Measurements from ENCODE around the gene SAPCD1. TPM values are rescaled to one million over a fixed set of nuclear protein-coding genes. Genes with fewer than 3 reads are reported as not detected.

Gene SAPCD1
- total RNA-seq, 2 experiments from 2014 or later: 13.1 to 18.1 TPM

GRCh38 chr6:31767096-31767645, 4.7 kb downstream of the SAPCD1 start:
- Mint-ChIP-seq H3K27me3 (no peaks in the 10 kb centered on the region), H3K4me3 (no peak overlapping the region), H3K9me3 (no peaks in the 10 kb centered on the region), H3K36me3 (peaks cover 25% of the 10 kb centered on the region), H3K4me1 (peaks cover 23% of the 10 kb centered on the region), H3K27ac (no peak overlapping the region)
- DNase-seq: no peak
- POLR2A ChIA-PET: interaction anchor here (0.7 kb wide), 1 partner anchor 28 kb away, joined by 4 read pairs; no protein-coding TSS in a partner anchor
- ATAC-seq (ENCODE audit: low read depth): no peak

- no peak overlapping the region for H3K4me3 Mint-ChIP-seq
- H3K9me3 Mint-ChIP-seq: no peaks in the 10 kb centered on the region
- peaks cover 23% of the 10 kb centered on the region for H3K36me3 Mint-ChIP-seq
- POLR2A ChIA-PET: interaction anchor here (4.9 kb wide), 1 partner anchor 31 kb away, joined by 57 read pairs; the partner anchor contains the start of genes CLIC1 and MSH5
- H3K27ac Mint-ChIP-seq: no peak overlapping the region
- no peaks in the 10 kb centered on the region for H3K27me3 Mint-ChIP-seq
- ATAC-seq (ENCODE audit: low read depth) (no peak), DNase-seq (no peak)
- peaks cover 27% of the 10 kb centered on the region for H3K4me1 Mint-ChIP-seq
Observed at GRCh38 chr6:31768363-31769257, 6.2 kb downstream of the SAPCD1 start.

DNA sequence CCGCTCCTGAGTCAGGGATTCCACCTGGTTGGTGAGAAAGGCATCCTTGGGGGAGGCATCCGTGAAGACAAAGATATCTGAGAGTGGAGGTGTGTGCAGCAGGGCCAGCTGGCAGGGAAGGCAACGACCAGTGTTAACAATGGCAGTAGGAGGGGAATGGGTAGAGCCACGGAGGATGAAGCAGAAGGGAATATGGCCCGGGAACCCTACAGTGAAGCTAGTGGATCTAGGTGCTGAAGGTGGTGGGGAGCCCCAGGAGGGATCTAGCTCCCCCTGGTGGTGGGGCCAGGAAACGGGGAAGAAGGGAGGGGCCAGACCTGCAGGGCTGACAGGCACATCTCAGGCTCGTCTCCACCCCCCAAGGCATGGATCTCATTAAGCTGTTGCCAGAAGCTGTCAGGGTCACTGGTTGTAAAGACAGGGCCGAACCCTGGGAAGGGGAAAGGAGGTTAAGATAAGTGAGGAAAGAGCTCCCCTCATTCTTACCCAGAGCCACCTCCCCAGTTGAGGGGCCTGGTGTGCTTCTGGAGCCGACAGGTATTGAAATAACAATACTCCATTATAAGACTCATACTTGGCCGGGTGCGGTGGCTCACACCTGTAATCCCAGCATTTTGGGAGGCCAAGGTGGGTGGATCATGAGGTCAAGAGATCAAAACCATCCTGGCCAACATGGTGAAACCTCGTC, 7.4 kb downstream of the SAPCD1 start:
- DNase-seq (peak; percentile 86), ATAC-seq (ENCODE audit: low read depth) (peak; percentile 82)
- Mint-ChIP-seq H3K36me3 (peaks cover 17% of the 10 kb centered on the region), H3K27ac (peak overlapping the region; percentile 6), H3K4me3 (no peak overlapping the region), H3K4me1 (peaks cover 23% of the 10 kb centered on the region), H3K27me3 (no peaks in the 10 kb centered on the region), H3K9me3 (no peaks in the 10 kb centered on the region)
- POLR2A ChIA-PET: interaction anchor here (0.7 to 4.9 kb wide), 11 partner anchors 11 to 89 kb away, joined by 3 to 57 read pairs (median 3); partner anchors contain the start of genes ABHD16A, CLIC1, DDAH2 and LSM2

DNA sequence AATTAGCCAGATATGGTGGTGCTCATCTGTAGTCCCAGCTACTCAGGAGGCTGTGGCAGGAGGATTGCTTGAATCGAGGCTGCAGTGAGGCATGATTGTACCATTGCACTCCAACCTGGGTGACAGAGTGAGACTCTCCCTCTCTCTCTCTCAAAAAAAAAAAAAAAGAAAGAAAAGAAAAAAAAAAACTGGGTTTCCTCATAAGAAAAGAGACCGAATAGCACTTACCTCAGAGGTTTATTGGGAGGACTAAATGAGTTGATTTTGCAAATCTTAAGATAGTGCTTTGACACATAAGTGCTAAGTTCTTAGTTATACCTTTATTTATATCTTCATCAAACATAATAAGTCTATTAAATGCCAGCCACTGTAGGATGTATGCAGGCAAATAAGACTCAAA, 8.4 kb downstream of the SAPCD1 start:
- Mint-ChIP-seq H3K9me3 (no peaks in the 10 kb centered on the region), H3K27ac (peak overlapping the region; percentile 70), H3K27me3 (no peaks in the 10 kb centered on the region), H3K4me1 (peaks cover 29% of the 10 kb centered on the region), H3K4me3 (no peak overlapping the region), H3K36me3 (peaks cover 17% of the 10 kb centered on the region)
- POLR2A ChIA-PET: interaction anchor here (0.6 to 4.9 kb wide), 10 partner anchors 10 to 47 kb away, joined by 3 to 57 read pairs (median 5); partner anchors contain the start of genes CLIC1, DDAH2, LSM2 and MSH5
- ATAC-seq (ENCODE audit: low read depth) (no peak), DNase-seq (no peak)

GRCh38 chr6:31771992-31772358, 9.5 kb downstream of the SAPCD1 start:
- DNase-seq (no peak), ATAC-seq (ENCODE audit: low read depth) (no peak)
- peak overlapping the region; percentile 78 for H3K27ac Mint-ChIP-seq
- no peaks in the 10 kb centered on the region for H3K27me3 Mint-ChIP-seq
- H3K9me3 Mint-ChIP-seq: no peaks in the 10 kb centered on the region
- peaks cover 34% of the 10 kb centered on the region for H3K4me1 Mint-ChIP-seq
- peak overlapping the region; percentile 37 for H3K4me3 Mint-ChIP-seq
- POLR2A ChIA-PET: interaction anchor here (0.8 to 4.9 kb wide), 5 partner anchors 23 to 202 kb away, joined by 3 to 57 read pairs (median 5); partner anchors contain the start of genes CLIC1 and MSH5
- H3K36me3 Mint-ChIP-seq: peaks cover 15% of the 10 kb centered on the region

GRCh38 chr6:31775184-31775583, 12.7 kb downstream of the SAPCD1 start:
- DNase-seq (no peak), ATAC-seq (ENCODE audit: low read depth) (no peak)
- H3K27me3 Mint-ChIP-seq: no peaks in the 10 kb centered on the region
- H3K9me3 Mint-ChIP-seq: no peaks in the 10 kb centered on the region
- H3K4me1 Mint-ChIP-seq: peaks cover 33% of the 10 kb centered on the region
- peaks cover 2% of the 10 kb centered on the region for H3K36me3 Mint-ChIP-seq
- POLR2A ChIA-PET: interaction anchor here (0.8 to 1.4 kb wide), 3 partner anchors 9 to 34 kb away, joined by 3 to 5 read pairs (median 4); partner anchors contain the start of gene VARS1
- no peak overlapping the region for H3K4me3 Mint-ChIP-seq
- H3K27ac Mint-ChIP-seq: peak overlapping the region; percentile 80

- H3K27me3 Mint-ChIP-seq: no peaks in the 10 kb centered on the region
- DNase-seq (no peak), ATAC-seq (ENCODE audit: low read depth) (no peak)
- H3K36me3 Mint-ChIP-seq: peaks cover 2% of the 10 kb centered on the region
- POLR2A ChIA-PET: interaction anchor here (1.0 to 1.4 kb wide), 4 partner anchors 9 to 40 kb away, joined by 3 to 5 read pairs (median 3); partner anchors contain the start of genes HSPA1A, HSPA1L and LSM2
- H3K27ac Mint-ChIP-seq: peak overlapping the region; percentile 87
- H3K9me3 Mint-ChIP-seq: no peaks in the 10 kb centered on the region
- peak overlapping the region; percentile 69 for H3K4me3 Mint-ChIP-seq
- peaks cover 33% of the 10 kb centered on the region for H3K4me1 Mint-ChIP-seq
Observed at GRCh38 chr6:31775633-31776484, 13.4 kb downstream of the SAPCD1 start.

GRCh38 chr6:31776485-31776988, 14.1 kb downstream of the SAPCD1 start:
- peaks cover 27% of the 10 kb centered on the region for H3K4me1 Mint-ChIP-seq
- DNase-seq (no peak), ATAC-seq (ENCODE audit: low read depth) (peak; percentile 28)
- peak overlapping the region; percentile 87 for H3K27ac Mint-ChIP-seq
- H3K4me3 Mint-ChIP-seq: peak overlapping the region; percentile 69
- H3K9me3 Mint-ChIP-seq: no peaks in the 10 kb centered on the region
- POLR2A ChIA-PET: interaction anchor here (1.0 to 2.2 kb wide), 5 partner anchors 20 to 41 kb away, joined by 3 to 7 read pairs (median 3); partner anchors contain the start of genes HSPA1A, HSPA1L and LSM2
- H3K27me3 Mint-ChIP-seq: no peaks in the 10 kb centered on the region
- peaks cover 2% of the 10 kb centered on the region for H3K36me3 Mint-ChIP-seq

GRCh38 chr6:31776989-31777666, 14.7 kb downstream of the SAPCD1 start, which contains the start of gene VWA7:
VWA7 (minus strand) TSS chr6:31777328; CDS start chr6:31776779, 549 bp downstream.
- H3K27me3 Mint-ChIP-seq: no peaks in the 10 kb centered on the region
- POLR2A ChIA-PET: interaction anchor here (0.5 to 2.2 kb wide), 8 partner anchors 10 to 96 kb away, joined by 3 to 7 read pairs (median 4); partner anchors contain the start of genes HSPA1A, HSPA1L, LSM2 and LY6G5C
- peak within 1 kb of the TSS; percentile 69 for H3K4me3 Mint-ChIP-seq
- H3K27ac Mint-ChIP-seq: peak within 1 kb of the TSS; percentile 87
- H3K9me3 Mint-ChIP-seq: no peaks in the 10 kb centered on the region
- DNase-seq: peak; percentile 72
- peaks cover 25% of the 10 kb centered on the region for H3K4me1 Mint-ChIP-seq
- H3K36me3 Mint-ChIP-seq: peaks cover 1% of the 10 kb centered on the region
- peak; percentile 77 for ATAC-seq (ENCODE audit: low read depth)

- no peak for DNase-seq
- Mint-ChIP-seq H3K27ac (peak overlapping the region; percentile 87), H3K4me3 (no peak overlapping the region), H3K27me3 (no peaks in the 10 kb centered on the region), H3K9me3 (no peaks in the 10 kb centered on the region), H3K36me3 (peaks cover 2% of the 10 kb centered on the region), H3K4me1 (peaks cover 22% of the 10 kb centered on the region)
- POLR2A ChIA-PET: interaction anchor here (0.5 to 2.2 kb wide), 6 partner anchors 9 to 97 kb away, joined by 3 to 7 read pairs (median 4); partner anchors contain the start of genes LSM2, LY6G5C and MSH5
- no peak for ATAC-seq (ENCODE audit: low read depth)
Observed at GRCh38 chr6:31777667-31778050, 15.2 kb downstream of the SAPCD1 start.

DNA sequence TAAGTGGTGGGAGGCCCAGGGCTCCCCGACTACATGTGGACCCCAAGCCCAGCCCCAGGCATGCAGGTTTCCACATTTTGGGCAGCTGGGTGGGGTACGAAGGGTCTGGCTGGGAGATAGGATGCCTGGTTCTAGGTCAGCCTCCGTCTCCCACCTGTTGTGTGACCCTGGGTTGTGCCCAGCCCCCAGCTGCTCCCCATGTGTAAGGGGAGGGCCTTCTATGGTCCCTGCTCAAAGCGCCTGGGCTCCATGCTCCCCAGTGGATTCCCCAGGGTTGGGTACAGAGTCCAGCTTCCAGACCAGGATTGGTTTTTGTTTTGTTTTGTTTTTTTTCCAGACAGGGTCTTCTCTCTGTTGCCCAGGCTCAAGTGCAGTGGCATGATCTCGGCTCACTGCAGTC, 15.7 kb downstream of the SAPCD1 start:
- POLR2A ChIA-PET: interaction anchor here (1.3 to 2.2 kb wide), 2 partner anchors 9 to 18 kb away, joined by 3 to 7 read pairs; no protein-coding TSS in a partner anchor
- peak overlapping the region; percentile 16 for H3K27ac Mint-ChIP-seq
- peaks cover 19% of the 10 kb centered on the region for H3K4me1 Mint-ChIP-seq
- H3K9me3 Mint-ChIP-seq: no peaks in the 10 kb centered on the region
- ATAC-seq (ENCODE audit: low read depth) (no peak), DNase-seq (no peak)
- no peaks in the 10 kb centered on the region for H3K27me3 Mint-ChIP-seq
- peaks cover 5% of the 10 kb centered on the region for H3K36me3 Mint-ChIP-seq
- H3K4me3 Mint-ChIP-seq: no peak overlapping the region

Measured in activated naive CD8-positive, alpha-beta T cell treated with anti-CD3 and anti-CD28 coated beads, Interleukin-2, amount 10 ng/mL, durations not matched to agents 7 days and 5 days (primary cell).